Gastrocnemius medialis (tissue), 4 donors: ENCODE data around the gene CHST11. TPM values are rescaled to one million over a fixed set of nuclear protein-coding genes. Genes with fewer than 3 reads are reported as not detected.

Experiments
- ATAC-seq, 2 donors: fragments of 150-250 bp; one replicate each; pipeline ENCODE4 v1.9.1; 2016
- DNase-seq, 2 donors: peaks; one replicate each; pipeline ENCODE4 v3.0.0-alpha.2; 2019
- H3K27ac ChIP-seq, 4 donors: fragments of 200-600 bp; sonication (generic); 1 replicate in 1 of 4; 2 replicates in 3 of 4; pipeline ENCODE4 v1.5.1; 2016 to 2018; ENCODE audit warnings: mild to moderate bottlenecking in 2 of 4, moderate library complexity in 1 of 4
- H3K27me3 ChIP-seq, 3 donors: fragments of 200-600 bp; sonication (generic) in 2 of 3; 1 replicate in 1 of 3; 2 replicates in 2 of 3; pipeline versions ENCODE4 v1.5.1 to v1.6.0; 2016 to 2019; ENCODE audit warnings: mild to moderate bottlenecking in 1 of 3, moderate library complexity in 1 of 3
- H3K36me3 ChIP-seq, 2 donors: fragments of 200-600 bp; sonication (generic) in 1 of 2; one replicate each; pipeline ENCODE4 v1.5.1; 2017 to 2018
- H3K4me1 ChIP-seq, 2 donors: fragments of 200-600 bp; sonication (generic) in 1 of 2; one replicate each; pipeline ENCODE4 v1.5.1; 2016 to 2017; ENCODE audit warnings: mild to moderate bottlenecking in 2 of 2
- H3K4me3 ChIP-seq, 4 donors: fragments of 200-600 bp; sonication (generic) in 3 of 4; 1 replicate in 1 of 4; 2 replicates in 3 of 4; pipeline ENCODE4 v1.5.1; 2016 to 2019; ENCODE audit warnings: mild to moderate bottlenecking in 2 of 4
- H3K9me3 ChIP-seq, 3 donors: fragments of 200-600 bp; sonication (generic) in 2 of 3; 1 replicate in 1 of 3; 2 replicates in 2 of 3; pipeline ENCODE4 v1.5.1; 2016 to 2019
- POLR2A ChIP-seq, 2 donors: fragments of 450-650 bp; IDR thresholded peaks; one replicate each; pipeline ENCODE4 v1.6.1; 2017; ENCODE audit warnings: antibody characterized with exemption in 2 of 2, mild to moderate bottlenecking in 2 of 2, moderate library complexity in 2 of 2
- in situ Hi-C, 4 donors: fragments of 200-750 bp; cut with MboI; loops; one replicate each; pipeline versions ENCODE4 v1.15.0 to v1.8.0; 2017; ENCODE audit warnings: low sequenced_read_pairs in 4 of 4
- intact Hi-C: fragments of 100-400 bp; cut with DNase I; formaldehyde crosslinking; loops from one replicate; pipeline ENCODE4 v1.15.1; 2023; ENCODE audit warnings: low total_unique reads
- total RNA-seq, 4 donors: library from RNA; depleted of rRNA; stranded (reverse); fragments of >200 nt; gene quantifications; one replicate each; pipeline versions ENCODE4 v1.1.0 to v1.2.3, GENCODE V29; 2016
- TF ChIP-seq, protein P1 (sequence below), 5 experiments: fragments of 450-650 bp in 3 of 5; fragments of 200-600 bp in 2 of 5; sonication (generic) in 2 of 5; IDR thresholded peaks in 4 of 5; conservative IDR thresholded peaks in 1 of 5; 1 replicate in 4 of 5; 2 replicates in 1 of 5; pipeline ENCODE4 v1.5.1; 2016 to 2019; ENCODE audit warnings: antibody characterized with exemption in 5 of 5, mild to moderate bottlenecking in 3 of 5, moderate library complexity in 3 of 5

CHST11 gene
- total RNA-seq, 4 donors from 2014 or later, result 0.17 to 2.1 (median 1.4) TPM

DNA sequence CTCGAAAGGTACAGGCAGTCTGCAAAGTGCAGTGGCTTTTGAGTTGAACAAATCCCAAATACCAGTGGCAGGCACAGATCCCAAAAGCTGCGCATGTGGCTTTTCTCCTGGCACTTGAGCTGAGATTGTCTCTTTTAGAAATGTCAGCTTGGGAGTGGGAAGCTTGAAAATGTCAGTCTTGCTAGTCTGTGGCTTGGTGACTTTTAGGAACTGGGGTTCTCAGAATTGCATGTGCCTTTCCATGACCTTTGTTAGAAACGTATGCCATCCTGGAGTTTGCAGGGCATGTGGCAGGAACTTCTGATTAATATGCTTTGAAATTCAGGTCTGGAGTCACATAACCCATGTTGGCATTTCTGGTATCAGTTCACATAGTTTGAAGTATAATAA is 182.1 kb downstream of the CHST11 start:
- Histone ChIP-seq H3K36me3 (no peaks in the 10 kb centered on the region), H3K4me3 (no peak overlapping the region), H3K27ac (no peak overlapping the region), H3K9me3 (no peaks in the 10 kb centered on the region), H3K4me1 (no peaks in the 10 kb centered on the region), H3K27me3 (no peaks in the 10 kb centered on the region)
- intact Hi-C loops (no loop called here), in situ Hi-C loops (no loop called here)
- ATAC-seq, result no peak
- no peak for TF ChIP-seq POLR2A (IDR thresholded peaks at IDR 0.05)
- TF ChIP-seq, protein P1, sequence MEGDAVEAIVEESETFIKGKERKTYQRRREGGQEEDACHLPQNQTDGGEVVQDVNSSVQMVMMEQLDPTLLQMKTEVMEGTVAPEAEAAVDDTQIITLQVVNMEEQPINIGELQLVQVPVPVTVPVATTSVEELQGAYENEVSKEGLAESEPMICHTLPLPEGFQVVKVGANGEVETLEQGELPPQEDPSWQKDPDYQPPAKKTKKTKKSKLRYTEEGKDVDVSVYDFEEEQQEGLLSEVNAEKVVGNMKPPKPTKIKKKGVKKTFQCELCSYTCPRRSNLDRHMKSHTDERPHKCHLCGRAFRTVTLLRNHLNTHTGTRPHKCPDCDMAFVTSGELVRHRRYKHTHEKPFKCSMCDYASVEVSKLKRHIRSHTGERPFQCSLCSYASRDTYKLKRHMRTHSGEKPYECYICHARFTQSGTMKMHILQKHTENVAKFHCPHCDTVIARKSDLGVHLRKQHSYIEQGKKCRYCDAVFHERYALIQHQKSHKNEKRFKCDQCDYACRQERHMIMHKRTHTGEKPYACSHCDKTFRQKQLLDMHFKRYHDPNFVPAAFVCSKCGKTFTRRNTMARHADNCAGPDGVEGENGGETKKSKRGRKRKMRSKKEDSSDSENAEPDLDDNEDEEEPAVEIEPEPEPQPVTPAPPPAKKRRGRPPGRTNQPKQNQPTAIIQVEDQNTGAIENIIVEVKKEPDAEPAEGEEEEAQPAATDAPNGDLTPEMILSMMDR (IDR thresholded peaks at IDR 0.05 in 4 of 5, conservative IDR thresholded peaks at IDR 0.05 in 1 of 5), result no peak
- DNase-seq, result no peak

DNA sequence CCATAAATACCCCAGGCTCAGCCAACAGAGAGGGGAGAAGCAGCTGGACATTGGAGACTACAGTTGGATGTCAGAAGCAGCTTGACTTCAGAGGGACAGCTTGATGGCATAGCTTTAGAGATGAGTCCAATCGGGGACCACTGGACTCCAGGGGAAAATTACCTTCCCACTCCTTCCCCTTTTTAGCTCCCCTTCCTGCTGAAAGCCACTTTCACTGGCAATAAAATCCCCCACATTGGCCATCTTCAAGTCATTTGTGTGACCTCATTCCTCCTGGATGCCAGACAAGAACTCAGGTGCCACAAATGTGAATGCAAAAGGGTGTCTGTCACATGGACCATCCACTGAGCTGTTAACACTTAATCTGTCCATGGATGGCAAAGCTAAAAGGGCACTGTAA is 184.2 kb downstream of the CHST11 start:
- intact Hi-C loops, result no loop called here
- Histone ChIP-seq H3K4me1 (no peaks in the 10 kb centered on the region), H3K36me3 (no peaks in the 10 kb centered on the region), H3K27me3 (no peaks in the 10 kb centered on the region), H3K4me3 (no peak overlapping the region), H3K27ac (no peak overlapping the region), H3K9me3 (no peaks in the 10 kb centered on the region)
- ATAC-seq (no peak), DNase-seq (no peak)
- in situ Hi-C loops, result no loop called here
- TF ChIP-seq POLR2A (IDR thresholded peaks at IDR 0.05), result no peak
- TF ChIP-seq, protein P1 (IDR thresholded peaks at IDR 0.05 in 4 of 5, conservative IDR thresholded peaks at IDR 0.05 in 1 of 5), result no peak

DNA sequence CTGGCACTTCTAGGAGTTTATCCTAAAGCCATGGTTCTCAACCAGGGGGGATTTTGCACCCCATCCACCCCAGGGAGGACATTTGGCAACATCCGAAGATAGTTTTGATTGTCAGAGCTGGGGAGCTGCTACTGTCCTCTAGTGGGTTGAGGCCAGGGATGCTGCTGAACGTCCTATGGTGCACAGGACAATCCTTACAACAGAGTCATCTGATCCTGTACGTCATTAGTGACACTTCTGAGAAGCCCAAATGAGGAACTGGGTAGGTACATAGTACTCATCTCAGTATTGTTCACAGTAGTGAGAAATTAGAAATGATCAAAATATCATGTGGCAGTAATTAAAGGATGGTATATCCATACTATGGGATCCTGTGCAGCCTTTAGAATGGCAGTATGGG is 185.1 kb downstream of the CHST11 start:
- Histone ChIP-seq H3K27ac (no peak overlapping the region), H3K9me3 (no peaks in the 10 kb centered on the region), H3K27me3 (no peaks in the 10 kb centered on the region), H3K4me3 (no peak overlapping the region), H3K36me3 (no peaks in the 10 kb centered on the region), H3K4me1 (no peaks in the 10 kb centered on the region)
- ATAC-seq, result no peak
- DNase-seq, result no peak
- intact Hi-C loops (no loop called here), in situ Hi-C loops (no loop called here)
- TF ChIP-seq, protein P1 (IDR thresholded peaks at IDR 0.05 in 4 of 5, conservative IDR thresholded peaks at IDR 0.05 in 1 of 5), result no peak
- TF ChIP-seq POLR2A (IDR thresholded peaks at IDR 0.05), result no peak

DNA sequence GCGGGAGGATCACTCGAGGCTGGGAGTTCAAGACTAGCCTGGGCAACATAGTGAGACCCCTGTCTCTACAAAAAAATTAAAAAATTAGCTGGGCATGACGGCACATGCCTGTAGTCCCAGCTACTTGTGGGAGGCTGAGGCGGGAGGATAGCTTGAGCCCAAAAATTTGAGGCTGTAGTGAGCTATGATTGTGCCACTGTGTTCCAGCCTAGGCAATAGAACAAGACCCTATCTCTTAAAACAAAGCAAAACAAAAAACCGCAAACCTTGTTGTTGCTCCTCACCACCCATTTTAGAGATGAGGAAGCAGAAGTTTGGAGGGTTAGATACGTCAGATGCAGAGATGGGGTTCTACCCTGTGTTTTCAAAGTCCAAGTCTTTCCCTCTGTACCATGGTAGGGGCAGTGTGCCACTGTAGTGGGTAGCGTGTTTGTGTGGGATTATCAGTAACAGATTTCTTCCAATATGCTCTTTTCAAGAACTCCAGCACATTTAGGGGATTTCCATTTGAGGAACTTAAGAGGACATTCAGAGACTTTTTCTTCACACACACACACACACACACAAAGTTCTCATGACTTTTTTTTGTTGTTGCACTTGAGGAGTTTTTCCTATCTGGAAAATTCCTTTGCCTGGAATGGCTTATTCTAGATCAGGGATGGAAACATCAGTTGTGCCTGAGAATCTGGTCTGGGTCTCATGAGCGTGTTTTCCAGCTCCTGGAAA is 186.5 kb downstream of the CHST11 start:
- no peak overlapping the region for H3K4me3 ChIP-seq
- no peaks in the 10 kb centered on the region for H3K27me3 ChIP-seq
- DNase-seq (no peak), ATAC-seq (peak; percentile 14 to 26)
- in situ Hi-C loops (no loop called here), intact Hi-C loops (no loop called here)
- H3K4me1 ChIP-seq, result no peaks in the 10 kb centered on the region
- TF ChIP-seq, protein P1 (IDR thresholded peaks at IDR 0.05 in 4 of 5, conservative IDR thresholded peaks at IDR 0.05 in 1 of 5), result no peak
- no peak for TF ChIP-seq POLR2A (IDR thresholded peaks at IDR 0.05)
- no peaks in the 10 kb centered on the region for H3K9me3 ChIP-seq
- no peaks in the 10 kb centered on the region for H3K36me3 ChIP-seq
- no peak overlapping the region for H3K27ac ChIP-seq
